ENCODE results near the gene RRP1.
"Not testable (repeated sequence)": the region's sequence is repeated elsewhere in the genome, so short reads cannot be mapped to it uniquely, and the experiment has no call there.

The RRP1 gene

DNA sequence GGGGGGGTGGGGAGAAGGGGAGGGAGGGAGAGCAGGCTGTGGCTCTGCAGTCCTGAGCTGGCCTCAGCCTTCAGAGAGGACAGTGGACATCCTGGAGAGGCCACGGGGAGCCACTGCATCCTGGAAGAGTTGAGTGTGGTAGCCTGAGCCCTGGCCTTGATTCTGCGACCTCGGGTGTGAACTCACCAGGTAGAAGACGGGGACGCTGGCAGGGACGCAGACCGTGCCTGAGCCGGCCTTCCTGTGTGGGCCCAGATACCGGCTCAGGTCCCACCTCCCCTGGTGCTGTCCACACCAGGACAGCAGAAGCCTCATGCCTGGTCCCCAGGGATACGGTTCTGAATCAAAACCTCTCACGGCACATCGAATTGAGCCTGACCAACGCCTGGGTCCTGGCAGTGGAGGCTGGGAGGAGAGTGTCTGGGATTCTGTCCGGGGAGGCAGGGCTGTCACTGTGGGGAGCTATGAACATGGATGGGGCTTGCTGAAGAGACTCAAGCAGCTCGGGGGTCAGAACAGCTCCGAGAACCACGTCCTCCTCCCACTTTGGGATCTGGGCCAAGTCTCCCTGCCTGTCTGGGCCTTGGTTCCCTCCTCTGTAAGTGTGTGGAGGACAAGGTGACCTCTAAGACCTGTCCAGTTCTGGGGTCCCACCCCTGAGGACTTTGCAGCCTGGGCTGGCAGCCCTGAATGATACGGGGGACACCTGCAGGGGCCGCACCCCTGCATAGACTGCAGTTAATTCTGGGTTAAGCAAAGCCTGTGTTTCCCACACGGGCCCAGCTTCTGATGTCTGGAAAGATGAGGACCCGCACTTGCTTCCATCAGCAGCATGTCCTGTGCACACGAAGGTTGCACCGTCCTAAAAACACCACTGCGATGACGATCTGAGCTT is 30.4 kb downstream of the RRP1 start:
- no peak for DNase-seq

GRCh38 chr21:43820466-43820865 is 31.1 kb downstream of the RRP1 start:
- no peak for DNase-seq

DNA sequence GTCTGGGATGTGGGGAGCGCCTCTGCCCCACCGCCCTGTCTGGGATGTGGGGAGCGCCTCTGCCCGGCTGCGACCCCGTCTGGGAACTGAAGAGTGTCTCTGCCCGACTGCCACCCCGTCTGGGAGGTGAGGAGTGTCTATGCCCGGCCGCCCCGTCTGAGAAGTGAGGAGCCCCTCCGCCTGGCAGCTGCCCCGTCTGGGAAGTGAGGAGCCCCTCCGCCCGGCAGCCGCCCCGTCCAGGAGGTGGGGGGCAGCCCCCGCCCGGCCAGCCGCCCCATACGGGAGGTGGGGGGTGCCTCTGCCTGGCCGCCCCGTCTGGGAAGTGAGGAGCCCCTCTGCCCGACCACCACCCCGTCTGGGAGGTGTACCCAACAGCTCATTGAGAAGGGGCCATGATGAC is 32.8 kb downstream of the RRP1 start:
- DNase-seq, result not testable (repeated sequence)

- not testable (repeated sequence) for DNase-seq
Observed at GRCh38 chr21:43822741-43823140, 33.4 kb downstream of the RRP1 start.

GRCh38 chr21:43824333-43825241 is 35.2 kb downstream of the RRP1 start:
- DNase-seq, result no peak

DNA sequence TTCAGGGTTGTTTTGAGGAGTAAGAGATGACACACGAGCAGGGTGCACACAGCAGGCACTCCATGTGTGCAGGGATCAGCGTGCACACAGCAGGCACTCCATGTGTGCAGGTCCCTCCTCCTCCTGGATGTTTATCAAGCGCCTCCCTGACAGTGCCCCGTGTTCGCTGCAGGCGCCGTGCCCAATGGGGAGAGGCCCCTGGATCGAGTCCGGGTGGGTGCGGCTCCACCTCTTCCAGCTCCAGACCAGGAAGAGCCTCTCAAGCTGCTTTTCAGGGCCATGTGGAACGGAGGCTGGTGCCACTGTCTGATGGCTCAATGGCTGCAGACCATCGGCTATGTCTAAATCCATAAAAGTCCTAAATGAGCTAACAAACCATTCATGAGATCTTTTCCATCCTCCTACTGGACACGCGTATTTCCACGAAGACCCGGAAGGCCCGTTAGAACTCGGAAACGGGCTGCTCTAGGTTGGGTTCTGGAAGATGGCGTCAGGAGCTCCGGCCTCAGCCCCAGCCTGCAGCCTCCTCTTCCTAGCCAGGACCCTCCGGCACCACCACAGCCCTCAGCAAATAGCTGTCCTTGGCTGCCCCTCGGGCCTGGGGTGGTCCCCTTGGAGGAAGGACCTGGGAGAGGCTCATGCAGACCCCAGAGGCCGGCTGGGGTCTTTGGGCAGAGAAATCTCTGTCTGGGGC is 36.0 kb downstream of the RRP1 start:
- no peak for DNase-seq

- no peak for DNase-seq
Observed at GRCh38 chr21:43825936-43826622, 36.7 kb downstream of the RRP1 start.

- no peak for DNase-seq
Observed at GRCh38 chr21:43826623-43826974, 37.2 kb downstream of the RRP1 start.

- no peak for DNase-seq
Observed at GRCh38 chr21:43827015-43827611, 37.7 kb downstream of the RRP1 start.

DNA sequence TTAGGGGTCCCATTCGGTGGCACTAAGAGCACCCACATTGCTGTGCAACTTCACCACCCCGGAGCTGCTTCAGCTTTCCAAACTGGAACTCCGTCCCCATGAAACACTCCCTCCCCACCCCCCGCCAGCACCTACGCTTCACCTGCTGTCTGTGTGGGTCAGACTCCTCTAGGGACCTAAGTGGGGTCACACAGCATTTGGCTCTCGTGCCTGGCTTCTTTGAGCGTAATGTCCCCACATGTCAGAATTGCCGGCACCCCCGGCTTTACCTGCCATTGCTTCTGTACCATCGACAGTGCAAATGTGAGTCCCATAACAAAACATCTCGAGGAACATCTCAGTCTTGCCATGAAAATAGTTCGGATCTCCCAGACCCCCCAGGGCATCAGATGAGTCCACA is 39.8 kb downstream of the RRP1 start:
- DNase-seq, result no peak

DNA sequence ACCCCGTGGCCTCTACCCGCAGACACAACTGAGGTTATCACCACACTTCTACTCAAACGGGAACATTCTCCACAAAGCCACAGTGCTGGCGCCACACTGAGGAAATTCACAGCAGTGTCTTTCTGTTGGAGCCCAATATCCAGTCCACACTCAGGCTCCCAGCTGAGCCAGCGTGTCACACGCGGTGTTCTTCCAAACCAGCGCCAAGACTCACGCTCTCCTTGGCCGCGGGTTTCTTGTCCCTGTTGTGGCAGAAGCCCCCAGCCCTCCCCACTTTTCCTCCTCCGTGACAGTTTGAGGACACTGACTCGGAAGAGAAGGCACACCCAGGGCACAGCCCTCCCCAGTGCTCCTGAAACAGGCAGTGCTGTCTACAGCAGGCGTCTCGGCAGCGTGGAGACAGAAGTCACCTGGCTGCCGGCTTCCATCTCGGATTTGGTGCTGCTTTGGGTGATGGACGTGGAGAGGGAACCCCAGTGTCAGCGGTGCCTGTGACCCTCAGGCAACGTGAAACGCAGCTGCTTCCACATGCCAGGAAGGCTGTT is 40.3 kb downstream of the RRP1 start:
- DNase-seq, result no peak

DNA sequence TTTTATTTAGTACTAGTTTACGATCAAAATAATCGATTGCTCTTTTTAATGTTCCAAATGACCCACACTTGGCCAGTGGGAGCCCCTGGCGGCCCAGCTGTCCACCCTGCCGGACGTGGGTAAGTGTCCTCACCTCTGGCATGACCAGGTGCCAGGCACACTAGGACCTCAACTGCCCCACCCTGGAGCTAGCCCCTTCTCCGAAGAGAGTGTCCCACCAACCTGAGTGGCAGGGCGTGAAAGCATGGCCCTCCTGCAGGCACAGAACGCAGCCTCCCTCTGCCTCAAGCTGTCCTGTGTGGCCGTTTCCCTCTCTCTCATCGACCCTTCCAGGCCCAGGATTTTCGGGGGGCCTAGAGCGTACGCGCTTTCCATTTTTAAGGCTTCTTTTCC is 42.8 kb downstream of the RRP1 start:
- DNase-seq, result no peak

GRCh38 chr21:43832648-43833047 is 43.3 kb downstream of the RRP1 start:
- no peak for DNase-seq

DNA sequence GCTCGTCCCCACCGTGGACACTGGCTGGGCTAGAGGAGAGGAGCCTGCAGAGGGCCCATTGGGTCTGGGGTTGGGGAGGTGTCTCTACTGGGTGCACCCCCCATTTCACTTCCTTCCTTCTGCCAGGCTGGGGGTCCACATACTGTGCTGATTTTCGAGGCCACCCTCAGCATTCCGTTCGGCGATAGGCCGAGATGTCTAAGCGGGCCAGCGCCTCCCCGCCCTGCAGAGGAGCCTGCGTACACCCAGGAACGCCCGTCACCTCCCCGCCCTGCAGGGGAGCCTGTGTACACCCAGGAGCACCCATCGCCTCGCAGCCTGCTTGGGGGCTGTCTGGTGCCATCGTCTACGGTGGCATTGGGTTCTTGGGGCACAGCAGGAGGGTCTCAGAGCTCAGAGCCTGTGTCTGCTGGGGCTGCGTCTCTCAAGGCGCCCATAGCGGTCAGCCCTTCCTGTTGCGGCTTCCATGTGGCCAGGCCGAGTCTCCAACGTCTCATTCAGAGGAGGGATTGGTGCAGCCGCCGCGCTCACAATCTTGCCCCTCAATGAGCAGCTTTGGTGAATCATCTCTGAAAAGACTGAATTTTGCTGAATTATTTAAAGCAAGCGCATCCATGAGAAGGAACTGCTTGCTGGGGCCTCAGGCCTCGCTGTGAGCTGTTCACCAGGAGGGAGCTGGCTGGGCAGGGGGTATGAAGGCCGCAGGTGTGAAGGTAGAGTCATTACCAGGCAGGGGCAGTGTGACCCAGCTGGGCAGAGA is 44.9 kb downstream of the RRP1 start:
- DNase-seq, result no peak

DNA sequence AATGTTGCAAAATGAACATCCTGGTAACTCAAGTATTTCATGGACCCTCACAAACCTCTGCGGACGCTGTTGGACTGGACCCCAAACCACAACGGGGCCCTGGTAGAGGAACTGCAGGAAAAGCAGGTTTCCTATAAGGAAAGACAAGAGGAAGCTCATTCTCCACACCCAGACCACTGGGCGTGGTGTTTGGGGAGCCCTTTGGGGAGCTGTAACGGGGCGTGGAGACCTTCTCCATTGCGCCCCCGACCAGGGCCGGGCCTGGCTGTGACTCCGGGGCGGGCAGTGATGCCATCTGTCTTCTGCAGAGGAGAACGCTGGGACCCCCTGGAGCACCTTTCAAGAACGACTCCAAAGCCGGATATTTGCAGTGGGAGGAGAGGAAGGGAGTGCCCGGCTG is 45.7 kb downstream of the RRP1 start:
- DNase-seq, result no peak

- DNase-seq, result no peak
Observed at GRCh38 chr21:43835861-43836260, 46.5 kb downstream of the RRP1 start.

GRCh38 chr21:43836616-43837015 is 47.2 kb downstream of the RRP1 start:
- no peak for DNase-seq

DNA sequence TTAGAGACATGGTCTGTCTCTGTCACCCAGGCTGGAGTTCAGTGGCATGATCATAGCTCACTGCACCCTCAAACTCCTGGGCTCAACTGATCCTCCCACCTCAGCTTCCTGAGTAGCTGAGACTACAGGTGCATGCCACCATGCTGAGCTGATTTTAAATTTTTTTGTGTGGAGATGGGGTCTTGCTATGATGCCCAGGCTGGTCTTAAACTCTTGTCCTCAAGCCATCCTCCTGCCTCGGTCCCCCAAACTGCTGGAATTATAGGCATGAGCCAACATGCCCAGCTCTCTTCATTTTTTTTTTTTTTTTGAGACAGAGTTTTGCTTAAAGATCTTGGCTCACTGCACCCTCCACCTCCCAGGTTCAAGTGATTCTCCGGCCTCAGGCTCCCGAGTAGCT is 50.9 kb downstream of the RRP1 start:
- DNase-seq, result no peak

- no peak for DNase-seq
Observed at GRCh38 chr21:43842742-43843141, 53.4 kb downstream of the RRP1 start.

GRCh38 chr21:43844906-43845305 is 55.5 kb downstream of the RRP1 start:
- not testable (repeated sequence) for DNase-seq

GRCh38 chr21:43845386-43845785 is 56.0 kb downstream of the RRP1 start:
- no peak for DNase-seq
